Smooth muscle cell of the brain vasculature (primary cell): Measurements from ENCODE around the gene ENDOV.
A peak's percentile ranks its signal among the peaks of the same experiment; 100 is the strongest.
"Not testable (repeated sequence)": the region's sequence is repeated elsewhere in the genome, so short reads cannot be mapped to it uniquely, and the experiment has no call there.

Source experiments
- DNase-seq: peaks from one replicate; pipeline ENCODE4 v3.0.0-alpha.2; 2012; ENCODE audit warnings: low read depth, low spot score

Gene ENDOV

DNA sequence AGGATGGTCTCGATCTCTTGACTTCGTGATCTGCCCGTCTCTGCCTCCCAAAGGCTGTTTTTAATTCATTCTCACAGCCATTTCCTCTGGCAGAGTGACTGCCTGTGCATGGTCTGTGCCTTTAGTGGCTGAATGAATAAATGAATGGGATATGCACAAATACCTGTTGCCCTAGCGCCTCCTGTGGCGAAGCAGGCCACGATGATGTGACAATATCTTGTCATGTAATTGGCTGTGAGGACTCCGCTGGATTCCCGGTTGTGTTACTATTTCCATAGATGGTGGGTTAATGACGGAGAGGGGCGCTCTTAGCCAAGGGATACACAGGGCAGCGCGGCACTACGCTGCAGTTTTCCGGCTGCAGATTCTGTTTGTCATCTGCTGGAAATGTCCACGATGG lies 26.8 kb upstream of the ENDOV start:
- no peak for DNase-seq

DNA sequence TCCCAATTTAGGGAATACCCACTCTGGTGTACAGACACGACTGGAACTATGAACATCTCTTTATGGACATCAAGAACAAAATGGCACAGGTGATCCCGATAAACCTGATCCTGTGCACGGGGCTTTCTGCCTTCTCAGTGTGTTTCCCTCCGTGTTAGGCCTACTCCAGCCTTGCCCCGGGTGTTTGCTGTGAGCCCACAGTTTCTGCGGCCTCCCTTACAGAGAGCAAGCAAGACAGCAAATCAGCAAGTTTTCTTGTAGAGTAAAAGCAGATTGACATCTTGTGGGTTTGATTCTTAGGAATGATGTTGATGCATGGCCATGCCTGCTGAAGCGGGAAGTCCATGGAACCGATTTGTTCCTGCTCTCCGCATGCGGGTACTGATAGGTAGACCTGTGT lies 26.4 kb upstream of the ENDOV start:
- DNase-seq = no peak

DNA sequence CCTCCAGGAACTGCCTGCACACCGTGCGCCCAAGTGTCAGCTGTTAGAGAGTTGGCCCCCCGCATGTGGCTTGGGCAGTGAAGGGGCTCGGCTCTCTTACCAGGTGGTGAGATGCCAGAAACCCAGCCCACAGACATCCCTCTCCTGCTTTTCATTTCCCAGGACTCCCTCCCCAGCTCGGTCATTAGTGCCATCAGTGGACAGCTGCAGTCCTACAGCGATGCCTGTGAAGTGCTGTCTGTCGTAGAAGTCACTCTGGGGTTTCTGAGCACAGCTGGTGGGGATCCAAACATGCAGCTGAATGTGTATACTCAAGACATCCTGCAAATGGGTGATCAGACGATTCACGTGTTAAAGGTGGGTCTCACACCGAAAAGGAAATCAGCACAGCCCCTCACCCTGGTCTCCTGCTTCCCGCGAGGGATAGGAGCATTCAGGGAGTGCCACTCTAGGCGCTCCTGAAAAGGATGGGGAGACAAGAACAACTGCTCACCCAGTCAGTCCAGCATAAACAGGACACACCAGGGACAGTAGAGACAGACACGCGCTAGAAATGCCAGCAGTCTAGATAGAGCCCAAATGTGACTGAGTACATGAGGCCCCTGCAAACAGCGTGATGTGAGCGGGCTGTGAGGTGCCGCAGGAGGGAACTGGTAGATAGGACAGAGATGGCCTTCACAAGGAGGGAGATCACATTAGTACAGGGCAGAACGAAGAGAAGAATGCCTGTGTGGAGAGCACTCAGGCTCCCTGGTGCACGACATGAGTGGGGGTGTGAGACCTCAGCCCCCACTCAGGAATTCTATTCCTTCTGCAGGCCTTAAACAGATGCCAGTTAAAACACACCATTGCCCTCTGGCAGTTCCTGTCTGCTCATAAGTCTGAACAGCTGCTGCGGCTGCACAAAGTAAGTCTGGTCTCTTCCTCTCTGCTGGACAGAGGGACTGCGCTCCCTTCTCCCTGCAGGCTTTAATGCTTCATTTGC lies 25.7 kb upstream of the ENDOV start:
- DNase-seq = peak; percentile 9

DNA sequence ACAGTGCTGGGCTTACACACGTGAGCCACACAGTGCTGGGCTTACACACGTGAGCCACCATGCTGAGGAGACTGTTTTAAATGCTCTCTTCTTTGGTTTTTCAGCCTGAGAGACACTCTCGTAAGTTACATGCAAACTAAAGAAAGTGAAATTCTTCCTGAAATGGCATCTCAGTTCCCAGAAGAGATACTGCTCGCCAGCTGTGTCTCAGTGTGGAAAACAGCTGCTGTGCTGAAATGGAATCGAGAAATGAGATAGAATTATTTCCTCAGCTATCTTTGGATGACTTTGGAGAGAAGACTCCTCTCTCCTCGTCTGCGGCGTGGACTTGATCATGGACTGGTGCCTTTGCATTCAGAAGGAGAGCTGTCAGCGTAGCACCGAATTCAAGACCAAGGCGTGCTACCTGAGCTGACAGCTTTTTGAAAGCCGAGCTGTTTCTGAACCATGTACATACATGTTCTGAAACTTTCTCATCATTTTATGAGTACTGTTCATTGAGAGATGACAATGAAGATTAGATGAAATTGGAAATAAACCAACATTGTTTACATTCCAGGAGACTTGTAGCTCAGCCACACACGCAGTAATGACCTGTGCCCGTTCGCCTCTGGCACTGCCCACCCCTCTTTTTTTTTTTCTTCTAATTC lies 21.6 kb upstream of the ENDOV start:
- DNase-seq = no peak

DNA sequence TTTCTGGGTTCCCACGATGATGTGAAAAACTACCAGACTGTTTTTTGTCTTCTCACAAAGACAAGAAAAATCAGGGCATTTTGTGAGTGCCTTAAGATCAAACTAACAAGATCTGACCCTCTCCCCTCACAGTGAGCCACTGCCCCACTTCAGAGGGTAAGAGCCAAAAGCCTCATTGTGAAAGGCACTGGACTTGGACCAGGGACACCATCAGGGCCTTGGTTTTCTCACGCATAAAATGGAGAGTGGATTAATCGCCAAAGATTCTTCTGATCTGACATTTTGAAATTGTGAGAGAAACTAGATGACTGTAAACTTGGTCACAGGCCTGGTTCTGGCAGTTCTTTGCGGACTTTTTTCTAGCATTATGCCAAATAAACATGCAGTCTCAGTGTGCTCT lies 21.0 kb upstream of the ENDOV start:
- no peak for DNase-seq

DNA sequence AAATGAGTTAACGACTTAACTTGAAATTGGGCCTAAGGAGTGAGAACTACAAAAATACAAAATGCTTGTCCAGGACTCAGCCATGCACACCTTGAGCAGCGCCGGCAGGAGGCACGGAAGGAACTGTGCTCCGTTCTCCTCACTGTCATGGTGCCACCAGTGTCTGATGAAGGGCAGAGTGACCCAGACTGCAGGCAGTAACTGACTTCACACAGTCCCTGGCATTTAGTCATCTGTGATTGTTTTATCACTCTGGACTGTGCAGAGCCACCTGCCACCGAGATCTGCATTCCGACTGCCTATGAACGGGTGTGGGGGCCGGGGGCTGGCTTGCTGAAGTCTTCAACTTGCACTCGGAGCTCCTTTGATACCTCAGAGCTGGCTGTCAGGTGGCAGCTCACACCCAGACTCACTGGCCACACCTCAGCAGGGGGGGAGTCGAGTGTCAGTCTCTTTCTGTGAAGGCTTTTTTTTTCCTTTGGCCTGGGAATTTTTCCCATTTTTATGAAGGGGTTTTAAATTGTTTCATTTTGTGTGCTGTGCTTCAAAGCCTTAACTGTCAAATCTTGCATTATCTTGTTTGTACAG lies 20.2 kb upstream of the ENDOV start:
- DNase-seq = no peak

DNA sequence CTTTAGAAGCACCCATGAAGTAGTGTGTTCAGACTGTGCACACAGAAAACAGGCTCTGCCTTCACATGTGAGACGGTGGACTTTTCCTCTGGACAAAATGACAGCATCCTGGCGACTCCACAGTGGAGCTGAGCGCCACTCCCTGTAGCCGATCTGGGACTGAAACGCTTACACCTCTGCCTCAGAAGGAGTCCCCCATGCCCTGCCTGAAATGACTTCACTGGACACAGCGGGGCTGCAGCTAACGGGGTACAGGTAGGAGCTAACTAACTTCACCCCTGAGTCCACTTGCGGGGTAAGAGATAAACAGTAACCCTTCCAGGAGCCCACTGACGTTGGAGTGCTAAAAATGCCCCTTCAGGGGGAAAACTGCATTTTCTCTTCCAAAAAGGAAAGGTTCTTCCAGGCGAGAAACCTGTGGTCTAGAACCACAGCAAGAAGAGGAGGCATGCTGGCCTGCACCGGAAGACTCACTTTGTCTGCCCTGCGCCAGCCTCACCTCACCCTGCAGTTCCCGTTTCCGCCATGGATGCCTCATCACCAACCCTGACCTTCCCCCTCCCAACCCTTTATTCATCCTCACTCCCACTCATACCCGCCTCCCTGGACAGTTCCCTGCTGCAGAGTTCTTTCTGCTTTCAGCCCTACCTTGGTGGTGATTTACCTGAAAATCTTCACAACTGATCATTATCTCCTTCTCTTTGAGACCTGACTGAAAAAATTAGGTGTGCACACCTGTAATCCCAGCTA lies 19.4 kb upstream of the ENDOV start:
- no peak for DNase-seq

DNA sequence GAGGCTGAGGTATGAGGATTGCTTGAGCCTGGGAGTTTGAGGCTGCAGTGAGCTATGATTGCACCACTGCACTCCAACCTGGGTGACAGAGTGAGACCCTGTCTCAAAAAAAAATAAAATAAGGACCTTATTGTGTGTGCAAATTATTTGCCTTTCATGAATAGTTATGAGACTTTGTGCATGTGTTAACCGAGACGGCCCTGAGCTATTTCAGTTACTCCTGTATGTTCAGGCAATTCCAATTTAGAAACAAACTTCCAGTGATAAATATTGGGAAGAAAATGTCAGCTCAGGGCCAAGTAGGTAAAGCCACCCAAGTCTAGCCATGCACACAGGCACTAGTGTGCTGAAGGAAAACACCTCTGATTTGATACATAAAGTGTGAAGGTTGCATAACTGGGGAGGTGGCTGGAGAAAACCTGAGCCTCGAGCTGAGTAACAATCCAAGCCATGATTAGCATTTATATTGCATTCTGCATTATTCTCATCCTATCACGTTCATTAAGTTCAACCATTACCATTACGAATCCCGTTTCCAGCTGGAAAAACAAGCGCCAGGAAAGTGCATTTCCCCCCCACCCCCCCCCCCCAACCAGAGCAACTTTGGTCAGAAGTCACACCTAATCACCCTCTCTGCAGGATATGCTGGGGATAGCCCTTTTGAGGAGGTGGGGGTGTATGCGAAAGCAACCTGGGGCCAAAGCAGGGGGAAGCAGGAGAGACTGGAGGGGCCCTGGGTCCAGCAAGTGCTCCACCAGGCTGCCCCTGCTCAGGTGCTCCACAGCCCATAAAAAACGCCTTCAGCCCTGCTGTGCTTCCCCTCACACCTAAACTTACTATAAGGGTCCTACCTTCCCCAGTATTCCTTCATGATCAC lies 18.6 kb upstream of the ENDOV start:
- DNase-seq = no peak

DNA sequence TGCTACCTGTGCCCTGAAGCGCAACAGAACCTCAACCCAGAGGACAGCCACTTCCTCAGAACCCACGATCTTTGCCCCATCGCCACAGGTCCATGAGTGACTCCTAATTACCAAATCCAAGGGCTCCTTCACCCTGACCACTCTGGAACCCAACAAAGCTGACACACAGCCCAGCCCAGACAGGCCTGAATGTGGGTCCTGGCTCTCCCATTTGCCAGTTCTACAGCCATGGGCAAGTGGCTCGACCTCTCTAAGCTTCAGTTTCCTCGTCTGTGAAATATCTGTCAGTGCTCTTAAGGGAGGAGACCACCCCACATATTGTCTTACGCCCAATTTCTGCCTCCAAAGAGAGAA lies 18.0 kb upstream of the ENDOV start:
- no peak for DNase-seq

DNA sequence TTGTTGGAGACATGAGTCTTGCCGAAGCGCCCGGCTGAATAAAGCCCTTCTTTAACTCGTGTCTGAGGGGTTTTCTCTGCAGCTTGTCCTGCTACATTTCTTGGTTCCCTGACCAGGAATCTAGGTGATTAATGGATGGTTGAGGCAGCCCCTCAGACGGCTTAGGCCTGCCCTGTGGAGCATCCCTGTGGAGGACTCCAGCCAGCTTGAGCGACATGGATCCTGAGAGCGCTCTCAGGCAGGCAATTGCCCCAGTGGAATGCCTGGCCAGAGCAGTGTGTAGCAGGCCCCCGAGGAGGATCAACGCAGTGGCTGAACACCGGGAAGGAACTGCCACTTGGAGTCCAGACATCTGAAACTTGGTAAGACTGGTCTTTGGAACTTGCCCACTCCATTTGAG lies 17.3 kb upstream of the ENDOV start:
- DNase-seq = no peak

DNA sequence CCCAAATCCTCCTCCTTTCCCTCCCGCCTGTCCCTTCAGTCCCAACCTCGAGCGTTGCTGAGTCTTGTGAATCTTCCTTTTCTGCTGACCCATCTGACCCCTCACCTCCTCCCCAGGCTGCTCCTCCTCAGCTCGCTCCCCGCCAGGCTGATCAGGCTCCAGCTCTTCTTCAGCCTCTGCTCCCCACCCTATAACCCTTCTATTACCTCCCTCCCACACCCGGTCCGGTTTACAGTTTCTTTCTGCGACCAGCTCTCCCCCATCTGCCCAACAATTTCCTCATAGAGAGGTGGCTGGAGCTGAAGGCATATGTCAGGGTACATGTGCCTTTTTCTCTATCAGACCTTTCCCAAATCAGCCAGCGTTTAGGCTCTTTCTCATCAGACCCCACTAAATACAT lies 13.9 kb upstream of the ENDOV start:
- DNase-seq = not testable (repeated sequence)

DNA sequence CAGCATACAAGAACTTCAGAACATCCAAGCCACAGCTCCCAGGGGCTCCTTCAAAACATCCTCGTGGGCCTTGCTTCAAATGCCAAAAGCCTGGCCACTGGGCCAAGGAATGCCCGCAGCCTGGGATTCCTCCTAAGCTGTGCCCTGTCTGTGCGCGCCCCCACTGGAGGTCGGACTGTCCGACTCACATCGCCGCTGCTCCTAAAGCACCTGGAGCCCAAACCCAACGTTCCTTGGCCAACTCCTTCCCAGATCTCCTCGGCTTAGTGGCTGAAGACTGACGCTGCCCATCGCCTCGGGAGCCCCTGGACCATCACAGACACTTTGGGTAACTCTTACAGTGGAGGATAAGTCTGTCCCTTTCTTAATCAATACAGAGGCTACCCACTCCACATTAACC lies 12.9 kb upstream of the ENDOV start:
- DNase-seq = not testable (repeated sequence)

DNA sequence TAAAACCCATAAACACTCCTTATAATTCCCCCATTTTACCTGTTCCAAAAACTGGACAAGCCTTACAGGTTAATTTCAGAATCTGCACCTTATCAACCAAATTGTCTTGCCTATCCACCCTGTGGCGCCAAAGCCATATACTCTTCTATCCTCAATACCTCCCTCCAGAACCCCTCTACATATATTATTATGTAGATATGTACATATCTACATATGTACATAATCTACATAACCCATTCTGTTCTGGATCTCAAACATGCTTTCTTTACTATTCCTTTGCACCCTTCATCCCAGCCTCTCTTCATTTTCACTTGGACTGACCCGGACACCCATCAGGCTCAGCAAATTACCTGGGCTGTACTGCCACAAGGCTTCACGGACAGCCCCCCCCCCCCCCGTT lies 12.0 kb upstream of the ENDOV start:
- no peak for DNase-seq

DNA sequence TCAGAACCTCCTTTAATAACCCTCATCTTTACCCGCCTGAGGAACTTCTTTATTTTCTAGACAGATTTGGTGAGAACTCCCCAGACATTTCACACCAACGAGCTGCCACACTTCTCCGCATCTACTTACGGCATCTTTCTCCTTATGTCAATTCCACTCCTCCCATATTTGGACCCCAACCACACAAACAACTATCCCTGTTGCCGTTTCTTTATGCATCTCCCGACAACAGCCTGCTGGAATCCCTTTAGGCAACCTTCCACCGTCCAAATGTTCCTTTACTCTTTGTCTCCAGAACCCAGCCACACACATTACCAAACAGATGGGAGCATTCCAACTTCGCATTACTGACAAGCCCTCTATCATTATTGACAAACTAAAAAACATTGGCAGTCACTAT lies 8.8 kb upstream of the ENDOV start:
- DNase-seq = no peak

DNA sequence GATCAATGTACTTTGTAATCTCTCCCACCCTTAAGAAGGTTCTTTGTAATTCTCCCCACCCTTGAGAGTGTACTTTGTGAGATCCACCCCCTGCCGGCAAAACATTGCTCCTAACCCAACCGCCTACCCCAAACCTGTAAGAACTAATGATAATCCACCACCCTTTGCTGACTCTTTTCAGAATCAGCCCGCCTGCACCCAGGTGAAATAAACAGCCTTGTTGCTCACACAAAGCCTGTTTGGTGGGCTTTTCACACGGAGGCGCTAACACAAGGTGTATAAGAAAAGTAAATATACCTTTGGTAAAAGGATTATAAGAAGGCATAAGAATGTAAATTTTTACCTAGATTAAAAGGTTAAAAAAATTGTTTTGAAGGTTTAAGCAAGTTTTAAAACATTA lies 7.0 kb upstream of the ENDOV start:
- DNase-seq = not testable (repeated sequence)

DNA sequence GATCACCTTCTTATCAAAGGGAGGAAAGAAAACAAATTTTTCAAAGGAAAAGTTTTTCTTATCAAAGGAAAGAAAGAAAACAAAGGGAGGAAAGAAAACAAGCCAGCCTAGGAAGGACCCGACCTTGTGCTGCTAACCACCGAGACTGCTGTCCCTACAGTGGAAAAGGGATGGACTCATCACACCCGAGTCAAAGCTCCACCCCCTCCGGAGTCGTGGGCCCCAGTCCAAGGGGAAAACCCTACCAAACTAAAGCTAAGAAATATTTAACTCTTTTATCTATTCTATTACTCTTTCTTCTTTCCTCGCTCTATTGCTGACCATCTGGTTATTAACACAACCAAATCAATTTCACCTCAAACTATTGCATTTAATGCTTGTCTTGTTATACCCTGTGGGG lies 6.1 kb upstream of the ENDOV start:
- no peak for DNase-seq

DNA sequence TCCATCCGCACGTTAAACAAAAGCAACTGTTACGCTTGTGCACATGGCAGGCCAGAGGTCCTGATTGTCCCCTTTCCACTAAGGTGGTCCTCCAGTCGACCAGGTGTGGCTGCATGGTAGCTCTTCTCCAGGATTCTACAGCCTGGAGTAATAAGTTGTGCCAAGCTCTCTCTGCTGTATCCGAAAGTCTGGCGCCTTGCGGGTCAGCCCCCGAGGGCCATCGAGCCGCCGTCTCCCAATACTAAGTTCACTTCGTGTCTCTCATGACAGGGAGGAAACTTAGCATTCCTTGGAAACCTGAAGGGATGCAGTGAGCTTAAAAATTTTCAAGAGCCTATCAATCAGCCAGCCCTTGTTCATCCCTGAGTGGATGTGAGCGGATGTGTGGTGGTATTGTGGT lies 5.3 kb upstream of the ENDOV start:
- DNase-seq = no peak

DNA sequence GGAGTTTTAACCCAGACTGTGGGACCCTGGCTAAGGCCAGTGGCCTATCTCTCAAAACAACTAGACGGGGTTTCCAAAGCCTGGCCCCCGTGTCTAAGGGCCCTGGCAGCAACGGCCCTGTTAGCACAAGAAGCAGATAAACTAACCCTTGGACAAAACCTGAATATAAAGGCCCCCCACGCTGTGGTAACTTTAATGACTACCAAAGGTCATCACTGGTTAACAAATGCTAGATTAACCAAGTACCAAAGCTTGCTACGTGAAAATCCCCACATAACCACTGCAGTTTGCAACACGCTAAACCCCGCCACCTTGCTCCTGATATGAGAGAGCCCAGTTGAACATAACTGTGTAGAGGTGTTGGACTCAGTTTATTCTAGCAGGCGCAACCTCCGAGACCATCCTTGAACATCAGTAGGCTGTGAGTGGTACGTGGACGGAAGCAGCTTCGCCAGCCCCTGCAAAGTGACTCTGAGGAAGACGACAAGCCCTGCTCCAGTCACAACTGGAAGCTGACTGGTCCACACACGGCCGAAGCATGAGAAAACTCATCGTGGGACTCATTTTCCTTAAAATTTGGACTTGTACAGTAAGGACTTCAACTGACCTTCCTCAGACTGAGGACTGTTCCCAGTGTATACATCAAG lies 4.4 kb upstream of the ENDOV start:
- DNase-seq = not testable (repeated sequence)

DNA sequence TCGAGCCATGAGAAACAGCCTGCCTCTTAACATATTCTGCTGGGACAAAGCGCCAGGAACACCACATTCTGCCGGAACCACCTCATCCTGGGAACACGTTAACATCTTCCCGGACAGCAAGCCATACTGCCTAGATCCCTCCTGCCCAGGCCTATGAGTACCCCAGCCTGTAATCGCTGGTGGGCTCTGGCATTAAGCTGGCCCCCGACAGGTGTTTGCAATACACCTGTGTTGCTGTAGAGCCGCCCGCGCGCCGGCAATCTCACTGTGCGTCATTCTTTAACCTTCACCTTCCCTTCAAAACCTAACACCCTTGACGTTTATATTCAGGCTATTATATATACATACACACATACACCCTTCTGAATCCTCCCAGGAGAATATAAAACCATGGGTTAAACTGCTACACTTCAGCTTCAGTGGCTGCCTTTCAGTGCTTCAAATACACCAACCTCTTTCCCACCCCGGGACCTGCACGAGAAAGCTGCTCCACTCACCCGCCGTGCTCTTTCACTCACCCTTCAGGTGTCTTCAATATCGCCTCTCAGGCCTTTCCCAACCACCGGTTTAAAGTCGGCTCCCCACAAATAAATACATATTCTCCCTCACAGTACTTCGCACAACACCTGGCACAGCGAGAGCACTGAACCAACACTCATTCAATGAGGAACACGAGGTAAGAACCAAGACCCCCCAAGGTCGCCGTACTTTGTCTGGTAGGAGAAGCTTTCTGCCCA lies 1.0 kb upstream of the ENDOV start:
- no peak for DNase-seq

DNA sequence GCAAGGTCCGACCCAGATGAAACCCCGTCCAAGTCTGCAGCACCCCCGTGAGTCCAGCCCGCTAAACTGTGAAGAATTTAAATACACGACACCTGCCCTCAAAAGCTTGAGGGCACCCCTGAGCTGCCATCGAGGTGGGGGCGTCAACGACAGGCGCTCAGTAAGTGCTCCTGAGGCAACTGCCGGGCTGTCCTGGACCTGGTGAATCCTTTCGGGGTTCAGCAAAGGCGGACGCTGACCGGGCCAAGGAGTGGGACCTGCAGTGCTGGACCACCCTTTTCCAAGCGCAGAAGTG lies 512 bp upstream of the ENDOV start:
- no peak for DNase-seq
